ENCODE measurements around the gene ANKS6. TPM values are rescaled to one million over a fixed set of nuclear protein-coding genes. Genes with fewer than 3 reads are reported as not detected.
A peak's percentile ranks its signal among the peaks of the same experiment; 100 is the strongest.

Gene ANKS6
- total RNA-seq, 1 experiment from 2014 or later, result 18.0 TPM

- Histone ChIP-seq H3K9me3 (ENCODE audit: low read length) (no peaks in the 10 kb centered on the region; the same call in 1 of the 2 replicates), H3K4me2 (ENCODE audit: low read depth, low read length, poor library complexity, severe bottlenecking) (no peak overlapping the region), H2AFZ (ENCODE audit: low read length) (no peak overlapping the region), H3K27me3 (ENCODE audit: low read length) (no peaks in the 10 kb centered on the region), H3K27ac (ENCODE audit: low read length) (no peak overlapping the region), H4K20me1 (ENCODE audit: insufficient read depth, low read depth, low read length) (peaks cover 41% of the 10 kb centered on the region), H3K9me2 (replicated peaks; ENCODE audit: insufficient read depth, low read length) (no peaks in the 10 kb centered on the region), H3K79me2 (ENCODE audit: low read length) (peaks cover 53% of the 10 kb centered on the region), H3K9ac (ENCODE audit: low read length) (no peak overlapping the region), H3K4me3 (ENCODE audit: low read length) (no peak overlapping the region), H3K36me3 (ENCODE audit: insufficient read depth, low read length) (peaks cover 11% of the 10 kb centered on the region; the same call in 1 of the 2 replicates), H3K4me1 (ENCODE audit: low read length) (peaks cover 20% of the 10 kb centered on the region)
- DNase-seq, result no peak
Measured at GRCh38 chr9:98793031-98793430, 3.3 kb downstream of the ANKS6 start.

DNA sequence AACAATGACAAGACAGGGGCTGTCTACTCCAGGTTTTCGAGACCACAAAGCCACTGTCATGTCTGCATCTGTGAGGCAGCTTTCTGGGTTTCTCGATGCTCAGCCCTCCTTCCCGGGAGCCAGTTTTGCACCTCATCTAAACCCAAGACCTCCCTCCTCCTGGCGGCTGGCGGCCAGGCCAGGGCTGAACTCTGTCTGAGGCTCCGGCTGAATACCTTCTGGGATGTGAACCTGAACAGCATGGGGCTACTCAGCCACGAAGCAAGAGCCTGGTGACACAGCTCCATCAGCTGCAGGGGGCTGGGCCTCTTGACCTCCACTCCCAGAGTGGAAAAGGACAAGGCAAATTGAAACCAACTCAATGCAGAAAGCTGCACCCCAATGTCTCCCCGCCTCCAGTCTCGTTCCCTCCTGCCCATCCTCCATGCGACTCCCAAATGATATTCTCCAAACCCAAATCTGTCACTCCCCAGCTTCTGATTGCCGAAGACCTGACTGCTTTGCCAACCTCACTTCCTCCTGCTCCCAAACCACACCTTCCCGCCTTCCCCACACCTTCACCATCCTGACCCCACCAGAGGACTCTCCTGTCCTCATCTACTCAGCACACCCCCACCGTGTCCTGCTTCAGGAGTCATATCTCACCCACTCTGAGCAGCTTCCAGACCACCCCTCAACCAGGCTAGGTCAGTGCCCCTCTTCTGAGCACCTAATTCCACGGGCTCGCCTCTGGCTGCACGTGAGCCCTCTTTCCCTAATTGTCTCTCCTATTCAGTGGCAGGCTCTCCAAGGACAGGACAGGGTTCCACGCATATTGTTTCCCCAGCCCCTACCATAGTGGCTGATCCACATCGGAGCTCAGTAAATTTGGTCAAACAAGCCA is 4.5 kb downstream of the ANKS6 start:
- no peak for DNase-seq
- Histone ChIP-seq H3K9ac (ENCODE audit: low read length) (no peak overlapping the region), H4K20me1 (ENCODE audit: insufficient read depth, low read depth, low read length) (peaks cover 41% of the 10 kb centered on the region), H3K36me3 (ENCODE audit: insufficient read depth, low read length) (peaks cover 11% of the 10 kb centered on the region; the same call in 1 of the 2 replicates), H3K4me2 (ENCODE audit: low read depth, low read length, poor library complexity, severe bottlenecking) (no peak overlapping the region), H3K4me3 (ENCODE audit: low read length) (no peak overlapping the region), H3K9me2 (replicated peaks; ENCODE audit: insufficient read depth, low read length) (no peaks in the 10 kb centered on the region), H3K27me3 (ENCODE audit: low read length) (no peaks in the 10 kb centered on the region), H2AFZ (ENCODE audit: low read length) (no peak overlapping the region), H3K4me1 (ENCODE audit: low read length) (peaks cover 19% of the 10 kb centered on the region), H3K9me3 (ENCODE audit: low read length) (no peaks in the 10 kb centered on the region), H3K79me2 (ENCODE audit: low read length) (peaks cover 53% of the 10 kb centered on the region), H3K27ac (ENCODE audit: low read length) (no peak overlapping the region)

DNA sequence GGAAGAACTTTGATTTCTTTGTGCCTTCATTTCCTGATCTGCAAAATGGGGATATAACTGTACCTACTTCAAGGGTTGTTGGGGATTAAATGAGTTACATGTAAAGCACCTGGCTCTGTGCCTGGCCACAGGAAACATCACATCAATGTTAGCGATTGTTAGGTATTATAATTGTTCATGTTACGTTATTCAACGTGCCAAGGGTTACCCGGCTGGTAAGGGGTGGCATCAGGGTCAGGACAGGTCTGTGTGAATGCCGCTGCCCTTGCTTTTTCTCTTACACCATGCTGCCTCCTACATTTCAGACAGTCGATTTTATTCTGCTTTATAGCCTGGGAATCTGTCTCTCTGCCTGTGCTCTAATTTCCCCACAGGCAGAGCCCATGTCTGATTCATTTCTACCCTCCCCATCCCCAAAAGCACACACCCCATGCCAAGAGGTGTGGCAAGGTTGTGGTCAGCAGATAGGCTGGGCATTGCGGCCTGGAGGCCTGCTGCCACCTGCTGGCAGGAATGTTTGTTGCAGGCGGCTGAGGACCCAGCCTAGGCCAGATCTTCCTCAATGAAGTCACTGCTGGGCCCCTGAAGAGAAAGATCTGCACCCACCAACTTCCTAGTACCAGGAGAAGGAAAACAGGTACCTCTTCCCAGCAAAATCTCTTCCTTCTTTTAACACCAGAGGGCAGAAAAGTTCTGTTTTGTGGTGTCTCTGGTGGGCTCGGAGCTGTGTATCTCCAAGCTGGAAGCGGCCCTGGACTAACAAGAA is 5.3 kb downstream of the ANKS6 start:
- Histone ChIP-seq H3K4me1 (ENCODE audit: low read length) (peaks cover 16% of the 10 kb centered on the region), H3K4me2 (ENCODE audit: low read depth, low read length, poor library complexity, severe bottlenecking) (no peak overlapping the region), H2AFZ (ENCODE audit: low read length) (no peak overlapping the region), H3K9me2 (replicated peaks; ENCODE audit: insufficient read depth, low read length) (no peaks in the 10 kb centered on the region), H3K9me3 (ENCODE audit: low read length) (no peaks in the 10 kb centered on the region), H3K27ac (ENCODE audit: low read length) (no peak overlapping the region), H3K36me3 (ENCODE audit: insufficient read depth, low read length) (peaks cover 11% of the 10 kb centered on the region; the same call in 1 of the 2 replicates), H3K27me3 (ENCODE audit: low read length) (no peaks in the 10 kb centered on the region), H4K20me1 (ENCODE audit: insufficient read depth, low read depth, low read length) (peaks cover 41% of the 10 kb centered on the region), H3K9ac (ENCODE audit: low read length) (no peak overlapping the region), H3K79me2 (ENCODE audit: low read length) (peaks cover 53% of the 10 kb centered on the region), H3K4me3 (ENCODE audit: low read length) (no peak overlapping the region)
- peak; percentile 78 for DNase-seq

- Histone ChIP-seq H2AFZ (ENCODE audit: low read length) (no peak overlapping the region), H3K36me3 (ENCODE audit: insufficient read depth, low read length) (peaks cover 11% of the 10 kb centered on the region; the same call in 1 of the 2 replicates), H3K4me1 (ENCODE audit: low read length) (peaks cover 17% of the 10 kb centered on the region), H3K9me2 (replicated peaks; ENCODE audit: insufficient read depth, low read length) (no peaks in the 10 kb centered on the region), H3K4me3 (ENCODE audit: low read length) (no peak overlapping the region), H3K9me3 (ENCODE audit: low read length) (no peaks in the 10 kb centered on the region), H3K79me2 (ENCODE audit: low read length) (peaks cover 49% of the 10 kb centered on the region), H3K4me2 (ENCODE audit: low read depth, low read length, poor library complexity, severe bottlenecking) (no peak overlapping the region), H4K20me1 (ENCODE audit: insufficient read depth, low read depth, low read length) (peaks cover 39% of the 10 kb centered on the region), H3K9ac (ENCODE audit: low read length) (no peak overlapping the region), H3K27ac (ENCODE audit: low read length) (no peak overlapping the region), H3K27me3 (ENCODE audit: low read length) (no peaks in the 10 kb centered on the region)
- DNase-seq, result no peak
Measured at GRCh38 chr9:98790134-98790841, 6.1 kb downstream of the ANKS6 start.

DNA sequence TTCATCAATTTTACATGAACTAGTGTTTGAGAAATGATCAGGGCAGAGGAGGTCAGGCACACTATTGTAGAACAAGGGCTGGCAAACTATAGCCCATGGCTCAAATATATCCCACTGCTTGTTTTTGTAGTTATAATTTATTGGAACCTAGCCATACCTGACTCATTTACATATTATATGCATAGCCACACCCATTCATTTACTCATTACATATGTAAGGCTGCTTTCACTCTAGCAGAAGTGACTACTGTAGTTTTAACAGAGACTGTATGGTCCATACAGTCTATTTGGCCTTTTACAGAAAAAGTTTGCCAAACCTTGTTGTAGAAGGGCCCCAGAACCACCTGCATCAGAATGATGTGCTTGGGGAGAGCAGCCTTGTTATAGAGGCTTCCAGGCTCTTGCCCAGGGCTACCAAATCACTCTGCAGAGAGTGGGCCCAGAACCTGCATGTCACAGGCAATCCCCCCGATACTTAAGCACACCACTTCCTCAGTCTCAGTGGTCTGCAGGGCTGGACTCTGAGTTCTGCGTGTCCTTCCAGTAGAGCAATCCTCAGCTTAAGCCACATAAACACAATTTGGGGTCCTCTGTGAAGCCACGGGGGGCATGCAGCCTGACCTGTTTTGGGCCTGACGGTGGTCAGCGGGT is 6.7 kb downstream of the ANKS6 start:
- Histone ChIP-seq H3K4me1 (ENCODE audit: low read length) (peaks cover 16% of the 10 kb centered on the region), H3K79me2 (ENCODE audit: low read length) (peaks cover 43% of the 10 kb centered on the region), H4K20me1 (ENCODE audit: insufficient read depth, low read depth, low read length) (peaks cover 35% of the 10 kb centered on the region)

GRCh38 chr9:98787766-98788335 is 8.5 kb downstream of the ANKS6 start:
- H2AFZ ChIP-seq (ENCODE audit: low read length), result no peak overlapping the region
- H3K36me3 ChIP-seq (ENCODE audit: insufficient read depth, low read length), result peaks cover 11% of the 10 kb centered on the region; the same call in 1 of the 2 replicates
- no peak for DNase-seq
- no peak overlapping the region for H3K9ac ChIP-seq (ENCODE audit: low read length)
- H3K4me3 ChIP-seq (ENCODE audit: low read length), result no peak overlapping the region
- no peaks in the 10 kb centered on the region for H3K9me3 ChIP-seq (ENCODE audit: low read length)
- no peak overlapping the region for H3K4me2 ChIP-seq (ENCODE audit: low read depth, low read length, poor library complexity, severe bottlenecking)
- H4K20me1 ChIP-seq (ENCODE audit: insufficient read depth, low read depth, low read length), result peaks cover 29% of the 10 kb centered on the region
- H3K9me2 ChIP-seq (replicated peaks; ENCODE audit: insufficient read depth, low read length), result no peaks in the 10 kb centered on the region
- H3K27me3 ChIP-seq (ENCODE audit: low read length), result no peaks in the 10 kb centered on the region
- H3K79me2 ChIP-seq (ENCODE audit: low read length), result peaks cover 32% of the 10 kb centered on the region
- peaks cover 10% of the 10 kb centered on the region for H3K4me1 ChIP-seq (ENCODE audit: low read length)
- no peak overlapping the region for H3K27ac ChIP-seq (ENCODE audit: low read length)

More for the DNA sequence above, 6.7 kb downstream of the ANKS6 start:
- DNase-seq, result no peak
- no peak overlapping the region for H3K4me2 ChIP-seq (ENCODE audit: low read depth, low read length, poor library complexity, severe bottlenecking)
- no peak overlapping the region for H2AFZ ChIP-seq (ENCODE audit: low read length)
- no peaks in the 10 kb centered on the region for H3K27me3 ChIP-seq (ENCODE audit: low read length)
- H3K9ac ChIP-seq (ENCODE audit: low read length), result no peak overlapping the region
- H3K27ac ChIP-seq (ENCODE audit: low read length), result no peak overlapping the region
- H3K9me2 ChIP-seq (replicated peaks; ENCODE audit: insufficient read depth, low read length), result no peaks in the 10 kb centered on the region
- no peaks in the 10 kb centered on the region for H3K9me3 ChIP-seq (ENCODE audit: low read length)
- peaks cover 11% of the 10 kb centered on the region; the same call in 1 of the 2 replicates for H3K36me3 ChIP-seq (ENCODE audit: insufficient read depth, low read length)
- H3K4me3 ChIP-seq (ENCODE audit: low read length), result no peak overlapping the region

GRCh38 chr9:98786750-98787510 is 9.4 kb downstream of the ANKS6 start:
- H3K27me3 ChIP-seq (ENCODE audit: low read length), result no peaks in the 10 kb centered on the region
- no peak overlapping the region for H3K4me2 ChIP-seq (ENCODE audit: low read depth, low read length, poor library complexity, severe bottlenecking)
- H2AFZ ChIP-seq (ENCODE audit: low read length), result no peak overlapping the region
- no peak overlapping the region for H3K27ac ChIP-seq (ENCODE audit: low read length)
- peaks cover 11% of the 10 kb centered on the region; the same call in 1 of the 2 replicates for H3K36me3 ChIP-seq (ENCODE audit: insufficient read depth, low read length)
- H3K9me3 ChIP-seq (ENCODE audit: low read length), result no peaks in the 10 kb centered on the region
- H3K9me2 ChIP-seq (replicated peaks; ENCODE audit: insufficient read depth, low read length), result no peaks in the 10 kb centered on the region
- H3K79me2 ChIP-seq (ENCODE audit: low read length), result peaks cover 24% of the 10 kb centered on the region
- DNase-seq, result no peak
- no peak overlapping the region for H3K4me3 ChIP-seq (ENCODE audit: low read length)
- peaks cover 24% of the 10 kb centered on the region for H4K20me1 ChIP-seq (ENCODE audit: insufficient read depth, low read depth, low read length)
- peaks cover 10% of the 10 kb centered on the region for H3K4me1 ChIP-seq (ENCODE audit: low read length)
- no peak overlapping the region for H3K9ac ChIP-seq (ENCODE audit: low read length)
